Loucy (cell line): ENCODE measurements around the gene FBXO31.

Experiments used
- EZH2phosphoT487 ChIP-seq: fragments of 200-600 bp; IDR thresholded peaks from 2 replicates; pipeline ENCODE4 v1.6.1; 2018; ENCODE audit warnings: antibody characterized with exemption, mild to moderate bottlenecking, moderate library complexity, borderline replicate concordance
- TF ChIP-seq, protein P1 (sequence below): fragments of 200-600 bp; sonication (generic); conservative IDR thresholded peaks from 2 replicates; pipeline ENCODE4 v1.5.1; 2014; ENCODE audit warnings: mild to moderate bottlenecking, antibody characterized with exemption, low read length

DNA sequence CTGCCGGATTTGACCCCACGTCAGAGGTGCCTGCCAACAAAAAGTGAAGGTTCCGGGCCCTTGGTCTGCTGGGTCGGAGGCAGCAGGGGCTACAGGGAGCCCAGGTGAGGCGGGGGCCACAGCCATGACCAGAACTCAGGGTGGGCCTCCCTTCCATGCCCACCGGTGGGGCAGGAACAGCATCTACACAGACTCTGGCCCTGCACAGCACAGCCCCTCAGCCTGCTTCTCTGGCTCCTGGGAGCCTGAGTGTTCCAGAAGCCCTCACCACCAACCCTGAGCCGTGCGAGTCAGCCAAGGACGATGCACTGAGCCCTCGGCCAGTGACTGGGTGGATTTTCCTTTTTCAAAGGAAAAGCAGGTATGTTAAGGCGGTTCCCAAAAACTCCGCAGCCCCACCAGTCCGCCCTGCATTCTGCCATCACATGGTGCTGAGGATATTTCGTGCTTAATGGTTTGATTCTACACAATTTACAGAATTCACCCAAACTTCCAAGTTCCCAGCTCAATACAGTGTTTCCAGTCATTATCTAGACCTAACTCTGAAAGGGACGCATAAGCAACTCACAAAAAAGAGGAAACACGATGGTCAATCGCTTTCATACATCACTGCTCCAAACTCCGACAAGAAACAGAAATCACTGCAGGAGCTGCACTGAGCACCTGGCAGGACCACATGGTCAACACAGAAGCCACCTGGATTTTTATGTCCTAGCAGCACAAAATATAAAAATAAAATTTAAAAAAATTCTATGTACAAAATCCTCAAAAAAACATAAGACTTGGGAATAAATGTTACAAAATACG is 46.9 kb downstream of the FBXO31 start:
- TF ChIP-seq, protein P1, sequence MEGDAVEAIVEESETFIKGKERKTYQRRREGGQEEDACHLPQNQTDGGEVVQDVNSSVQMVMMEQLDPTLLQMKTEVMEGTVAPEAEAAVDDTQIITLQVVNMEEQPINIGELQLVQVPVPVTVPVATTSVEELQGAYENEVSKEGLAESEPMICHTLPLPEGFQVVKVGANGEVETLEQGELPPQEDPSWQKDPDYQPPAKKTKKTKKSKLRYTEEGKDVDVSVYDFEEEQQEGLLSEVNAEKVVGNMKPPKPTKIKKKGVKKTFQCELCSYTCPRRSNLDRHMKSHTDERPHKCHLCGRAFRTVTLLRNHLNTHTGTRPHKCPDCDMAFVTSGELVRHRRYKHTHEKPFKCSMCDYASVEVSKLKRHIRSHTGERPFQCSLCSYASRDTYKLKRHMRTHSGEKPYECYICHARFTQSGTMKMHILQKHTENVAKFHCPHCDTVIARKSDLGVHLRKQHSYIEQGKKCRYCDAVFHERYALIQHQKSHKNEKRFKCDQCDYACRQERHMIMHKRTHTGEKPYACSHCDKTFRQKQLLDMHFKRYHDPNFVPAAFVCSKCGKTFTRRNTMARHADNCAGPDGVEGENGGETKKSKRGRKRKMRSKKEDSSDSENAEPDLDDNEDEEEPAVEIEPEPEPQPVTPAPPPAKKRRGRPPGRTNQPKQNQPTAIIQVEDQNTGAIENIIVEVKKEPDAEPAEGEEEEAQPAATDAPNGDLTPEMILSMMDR: no peak
- no peak for TF ChIP-seq EZH2phosphoT487
